Upper lobe of left lung (tissue), 4 donors: ENCODE data around the gene INPP4B.

Experiments
- EP300 ChIP-seq, 4 donors: sonication (generic); formaldehyde crosslinking; IDR thresholded peaks; one replicate each; pipeline ENCODE4 v1.5.1; 2017; ENCODE audit warnings: antibody characterized with exemption in 4 of 4, control low read depth in 2 of 4
- POLR2A ChIP-seq, 4 donors: fragments of 450-650 bp; IDR thresholded peaks; one replicate each; pipeline ENCODE4 v1.5.1; 2016 to 2017; ENCODE audit warnings: antibody characterized with exemption in 4 of 4, mild to moderate bottlenecking in 2 of 4
- TF ChIP-seq, protein P1 (sequence below), 6 experiments: fragments of 450-650 bp in 4 of 6; fragments of 200-600 bp in 2 of 6; sonication (generic) in 2 of 6; IDR thresholded peaks; one replicate each; pipeline ENCODE4 v1.5.1; 2016 to 2019; ENCODE audit warnings: antibody characterized with exemption in 6 of 6

DNA sequence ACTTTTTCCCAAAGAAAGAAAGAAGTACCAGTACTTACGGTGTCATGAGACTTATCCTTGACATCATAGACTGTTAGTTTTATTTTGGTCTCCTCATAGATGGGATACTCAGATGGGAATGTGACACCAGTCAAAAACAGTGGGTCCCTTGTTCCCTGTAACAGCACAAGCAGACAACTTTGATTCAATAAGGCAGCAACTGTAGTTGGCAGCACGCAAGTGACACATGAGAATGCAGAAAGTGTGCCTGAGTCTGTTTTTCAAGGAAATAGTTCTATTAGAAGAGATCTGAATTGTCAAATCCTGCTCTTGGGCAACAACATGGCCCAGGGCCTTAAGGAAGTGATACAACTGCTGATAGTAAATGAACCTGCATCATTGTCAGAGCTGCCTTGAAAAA, 443.2 kb downstream of the INPP4B start:
- TF ChIP-seq, protein P1, sequence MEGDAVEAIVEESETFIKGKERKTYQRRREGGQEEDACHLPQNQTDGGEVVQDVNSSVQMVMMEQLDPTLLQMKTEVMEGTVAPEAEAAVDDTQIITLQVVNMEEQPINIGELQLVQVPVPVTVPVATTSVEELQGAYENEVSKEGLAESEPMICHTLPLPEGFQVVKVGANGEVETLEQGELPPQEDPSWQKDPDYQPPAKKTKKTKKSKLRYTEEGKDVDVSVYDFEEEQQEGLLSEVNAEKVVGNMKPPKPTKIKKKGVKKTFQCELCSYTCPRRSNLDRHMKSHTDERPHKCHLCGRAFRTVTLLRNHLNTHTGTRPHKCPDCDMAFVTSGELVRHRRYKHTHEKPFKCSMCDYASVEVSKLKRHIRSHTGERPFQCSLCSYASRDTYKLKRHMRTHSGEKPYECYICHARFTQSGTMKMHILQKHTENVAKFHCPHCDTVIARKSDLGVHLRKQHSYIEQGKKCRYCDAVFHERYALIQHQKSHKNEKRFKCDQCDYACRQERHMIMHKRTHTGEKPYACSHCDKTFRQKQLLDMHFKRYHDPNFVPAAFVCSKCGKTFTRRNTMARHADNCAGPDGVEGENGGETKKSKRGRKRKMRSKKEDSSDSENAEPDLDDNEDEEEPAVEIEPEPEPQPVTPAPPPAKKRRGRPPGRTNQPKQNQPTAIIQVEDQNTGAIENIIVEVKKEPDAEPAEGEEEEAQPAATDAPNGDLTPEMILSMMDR (IDR thresholded peaks at IDR 0.05) = no peak
- TF ChIP-seq EP300 (IDR thresholded peaks at IDR 0.05) = no peak
- TF ChIP-seq POLR2A (IDR thresholded peaks at IDR 0.05) = no peak
